H1 (cell line): ENCODE measurements around the gene HYAL1. TPM values are rescaled to one million over a fixed set of nuclear protein-coding genes. Genes with fewer than 3 reads are reported as not detected.

ENCODE experiments used
- CTCF ChIA-PET: fragments of 300-600 bp; sonication (Branson Sonifier 250); formaldehyde crosslinking; loops from one replicate; lab custom pipeline; 2021; ENCODE audit not compliant: partially characterized antibody; lab: Charles Lee
- POLR2A ChIA-PET: fragments of 300-600 bp; sonication (Branson Sonifier 250); formaldehyde crosslinking; loops from one replicate; lab custom pipeline; 2021; ENCODE audit warnings: inconsistent platforms; ENCODE audit not compliant: partially characterized antibody; lab: Charles Lee
- DNase-seq, 2 experiments: peaks; one replicate each; pipeline versions ENCODE4 v3.0.0 to v3.0.0-alpha.2; 2010 to 2022; ENCODE audit warnings: low spot score in 2 of 2, low read depth in 1 of 2, mixed read lengths in 1 of 2
- FAIRE-seq: peaks from 2 replicates; lab custom pipeline; 2011; peaks lifted over from hg19 to GRCh38; lab: Jason Lieb, UNC
- H2AFZ ChIP-seq: 2 replicates; pipeline ENCODE4 v1.8.1; 2012; ENCODE audit warnings: low read length, inconsistent platforms
- H2AK5ac ChIP-seq: 2 replicates; pipeline ENCODE4 v1.6.1; 2013; ENCODE audit warnings: low read depth, low read length
- H2BK120ac ChIP-seq: replicated peaks from 2 replicates; pipeline ENCODE3; 2013; ENCODE audit warnings: low read depth, low read length, inconsistent platforms
- H2BK12ac ChIP-seq: 2 replicates; pipeline ENCODE4 v1.6.1; 2013; ENCODE audit warnings: low read depth, low read length
- H2BK15ac ChIP-seq: 2 replicates; pipeline ENCODE4 v1.6.1; 2013; ENCODE audit warnings: low read length
- H2BK20ac ChIP-seq: 2 replicates; pipeline ENCODE4 v1.6.1; 2013; ENCODE audit warnings: low read length
- H2BK5ac ChIP-seq: 2 replicates; pipeline ENCODE4 v1.6.1; 2013; ENCODE audit warnings: low read depth, low read length
- H3K14ac ChIP-seq: 2 replicates; pipeline ENCODE4 v1.6.1; 2013; ENCODE audit warnings: inconsistent platforms; ENCODE audit not compliant: insufficient read length
- H3K18ac ChIP-seq: 2 replicates; pipeline ENCODE4 v1.6.1; 2013; ENCODE audit warnings: low read length; ENCODE audit errors: extremely low read depth
- H3K23ac ChIP-seq: 2 replicates; pipeline ENCODE4 v1.6.1; 2013; ENCODE audit warnings: inconsistent platforms; ENCODE audit not compliant: insufficient read length
- H3K23me2 ChIP-seq: 2 replicates; pipeline ENCODE4 v1.6.1; 2013; ENCODE audit warnings: low read depth, low read length
- H3K27ac ChIP-seq: 2 replicates; pipeline ENCODE4 v1.6.1; 2011; ENCODE audit warnings: low read depth, low read length, inconsistent platforms
- H3K27me3 ChIP-seq, 4 experiments: replicated peaks in 1 of 4; 1 replicate in 1 of 4; 2 replicates in 3 of 4; pipeline versions ENCODE4 v1.6.1 to v1.8.1; 2011 to 2013; ENCODE audit warnings: low read length in 3 of 4, mild to moderate bottlenecking in 3 of 4, inconsistent platforms in 2 of 4, mixed read lengths in 2 of 4, moderate library complexity in 1 of 4; ENCODE audit not compliant: control insufficient read depth in 3 of 4, insufficient read depth in 3 of 4; ENCODE audit errors: extremely low read depth in 1 of 4
- H3K36me3 ChIP-seq, 4 experiments: 2 replicates each; pipeline versions ENCODE4 v1.6.1 to v1.8.1; 2011 to 2013; ENCODE audit warnings: mild to moderate bottlenecking in 4 of 4, low read length in 3 of 4, moderate library complexity in 2 of 4, control low read depth in 1 of 4, inconsistent platforms in 1 of 4; ENCODE audit not compliant: insufficient read depth in 4 of 4, control insufficient read depth in 2 of 4
- H3K4ac ChIP-seq: replicated peaks from 2 replicates; pipeline ENCODE3; 2013; ENCODE audit warnings: low read length, low read depth, mixed read lengths, inconsistent platforms; ENCODE audit not compliant: insufficient read length
- H3K4me1 ChIP-seq, 4 experiments: replicated peaks in 1 of 4; 1 replicate in 1 of 4; 2 replicates in 3 of 4; pipeline versions ENCODE4 v1.6.1 to v1.8.1; 2011 to 2013; ENCODE audit warnings: low read length in 3 of 4, inconsistent platforms in 2 of 4, mixed read lengths in 1 of 4; ENCODE audit not compliant: insufficient read depth in 4 of 4, control insufficient read depth in 3 of 4
- H3K4me2 ChIP-seq, 2 experiments: 2 replicates each; pipeline versions ENCODE4 v1.6.1 to v1.8.1; 2011 to 2013; ENCODE audit warnings: low read depth in 2 of 2, low read length in 2 of 2, control low read depth in 1 of 2, inconsistent platforms in 1 of 2, mild to moderate bottlenecking in 1 of 2; ENCODE audit not compliant: insufficient read depth in 1 of 2
- H3K4me3 ChIP-seq, 4 experiments: fragments of 200-600, 300-600 bp in 1 of 4; sonication (generic), shearing (Covaris generic), sonication (Bioruptor Twin) in 1 of 4; 2 replicates each; pipeline versions ENCODE4 v1.5.1 to v1.8.1; 2011 to 2016; ENCODE audit warnings: low read length in 4 of 4, low read depth in 3 of 4, control low read depth in 2 of 4, inconsistent platforms in 2 of 4, mild to moderate bottlenecking in 2 of 4, mixed read lengths in 1 of 4, moderate library complexity in 1 of 4; ENCODE audit not compliant: insufficient read depth in 2 of 4; ENCODE audit errors: extremely low read depth in 1 of 4
- H3K56ac ChIP-seq: replicated peaks from 2 replicates; pipeline ENCODE3; 2013; ENCODE audit warnings: low read depth, mild to moderate bottlenecking, mixed read lengths, low read length, inconsistent platforms; ENCODE audit not compliant: insufficient read length
- H3K79me1 ChIP-seq: 2 replicates; pipeline ENCODE4 v1.6.1; 2013; ENCODE audit warnings: low read depth, low read length, control low read depth
- H3K79me2 ChIP-seq, 2 experiments: 2 replicates each; pipeline versions ENCODE4 v1.6.1 to v1.8.1; 2012 to 2013; ENCODE audit warnings: low read length in 2 of 2, mild to moderate bottlenecking in 2 of 2, inconsistent platforms in 1 of 2; ENCODE audit not compliant: insufficient read depth in 2 of 2, control insufficient read depth in 1 of 2
- H3K9ac ChIP-seq, 4 experiments: replicated peaks in 1 of 4; 1 replicate in 1 of 4; 2 replicates in 3 of 4; pipeline versions ENCODE4 v1.6.1 to v1.8.1; 2011 to 2013; ENCODE audit warnings: low read depth in 3 of 4, low read length in 3 of 4, control low read depth in 2 of 4, mild to moderate bottlenecking in 2 of 4, moderate library complexity in 2 of 4, inconsistent platforms in 1 of 4; ENCODE audit errors: extremely low read depth in 1 of 4
- H3K9me3 ChIP-seq, 2 experiments: 2 replicates each; pipeline versions ENCODE4 v1.6.1 to v1.8.1; 2012 to 2013; ENCODE audit warnings: mild to moderate bottlenecking in 2 of 2, moderate library complexity in 2 of 2, control low read depth in 1 of 2, inconsistent platforms in 1 of 2, low read depth in 1 of 2, low read length in 1 of 2, mixed read lengths in 1 of 2; ENCODE audit not compliant: insufficient read depth in 2 of 2
- H4K20me1 ChIP-seq, 2 experiments: replicated peaks in 1 of 2; 2 replicates each; pipeline versions ENCODE3 to v1.8.1; 2011 to 2013; ENCODE audit warnings: inconsistent platforms in 2 of 2, low read length in 2 of 2, mild to moderate bottlenecking in 1 of 2; ENCODE audit not compliant: insufficient read depth in 2 of 2, control insufficient read depth in 1 of 2
- H4K5ac ChIP-seq: 2 replicates; pipeline ENCODE4 v1.6.1; 2013; ENCODE audit warnings: low read length, low read depth, mixed read lengths, inconsistent platforms; ENCODE audit not compliant: insufficient read length
- H4K8ac ChIP-seq: 2 replicates; pipeline ENCODE4 v1.8.0; 2013; ENCODE audit warnings: mild to moderate bottlenecking, moderate library complexity, low read length, inconsistent platforms; ENCODE audit not compliant: insufficient read depth; ENCODE audit errors: extremely low read depth
- H4K91ac ChIP-seq: replicated peaks from 2 replicates; pipeline ENCODE3; 2013; ENCODE audit warnings: low read length, mixed read lengths, inconsistent platforms; ENCODE audit not compliant: insufficient read length
- YY1 ChIP-seq: IDR thresholded peaks from 2 replicates; pipeline ENCODE4 v1.6.1; 2011; ENCODE audit warnings: low read depth, mild to moderate bottlenecking, low read length
- WGBS, 2 experiments: shearing (Covaris generic) in 1 of 2; methylation state at CpG; one replicate each; pipeline versions ENCODE4 v1.1.6 to v1.1.7; 2013 to 2015; ENCODE audit warnings: low lambda C conversion rate in 2 of 2, mixed read lengths in 2 of 2, inconsistent platforms in 1 of 2, low coverage in 1 of 2, missing lambda C conversion rate in 1 of 2; ENCODE audit not compliant: insufficient replicate concordance in 2 of 2, insufficient coverage in 1 of 2, insufficient read length in 1 of 2; ENCODE audit errors: extremely low coverage in 1 of 2, missing lambda C conversion rate in 1 of 2; 5-methylcytosine and 5-hydroxymethylcytosine counted together
- polyA plus RNA-seq, 7 experiments: library from polyadenylated mRNA; depleted of rRNA in 3 of 7; stranded (reverse) in 5 of 7; unstranded in 2 of 7; fragments of >200 nt in 5 of 7; fragments of 200-250 nt in 2 of 7; gene quantifications; 1 replicate in 5 of 7; 2 replicates in 1 of 7; 4 replicates in 1 of 7; pipeline versions ENCODE4 v1.2.1 to v1.2.3, GENCODE V29; 2011 to 2013; ENCODE audit warnings: missing spikeins in 2 of 7, mixed read lengths in 2 of 7
- total RNA-seq: library from RNA; stranded (reverse); fragmentation: NEBNext Ultra II Directional; extraction: Animal tissue kit (Norgen Biotek cat#: 25700); gene quantifications from 2 replicates; pipeline ENCODE4 v1.2.1, GENCODE V29; 2021
- TF ChIP-seq, protein P1 (sequence below): IDR thresholded peaks from 2 replicates; pipeline ENCODE4 v1.6.1; 2011; ENCODE audit warnings: low read length, improper control_type of control experiment

HYAL1 gene
- total and polyA plus RNA-seq, 2 of the 8 experiments (the other 6 are each of a cell fraction or from before 2014, with no cell fraction given), result 2.0 to 5.4 TPM

DNA sequence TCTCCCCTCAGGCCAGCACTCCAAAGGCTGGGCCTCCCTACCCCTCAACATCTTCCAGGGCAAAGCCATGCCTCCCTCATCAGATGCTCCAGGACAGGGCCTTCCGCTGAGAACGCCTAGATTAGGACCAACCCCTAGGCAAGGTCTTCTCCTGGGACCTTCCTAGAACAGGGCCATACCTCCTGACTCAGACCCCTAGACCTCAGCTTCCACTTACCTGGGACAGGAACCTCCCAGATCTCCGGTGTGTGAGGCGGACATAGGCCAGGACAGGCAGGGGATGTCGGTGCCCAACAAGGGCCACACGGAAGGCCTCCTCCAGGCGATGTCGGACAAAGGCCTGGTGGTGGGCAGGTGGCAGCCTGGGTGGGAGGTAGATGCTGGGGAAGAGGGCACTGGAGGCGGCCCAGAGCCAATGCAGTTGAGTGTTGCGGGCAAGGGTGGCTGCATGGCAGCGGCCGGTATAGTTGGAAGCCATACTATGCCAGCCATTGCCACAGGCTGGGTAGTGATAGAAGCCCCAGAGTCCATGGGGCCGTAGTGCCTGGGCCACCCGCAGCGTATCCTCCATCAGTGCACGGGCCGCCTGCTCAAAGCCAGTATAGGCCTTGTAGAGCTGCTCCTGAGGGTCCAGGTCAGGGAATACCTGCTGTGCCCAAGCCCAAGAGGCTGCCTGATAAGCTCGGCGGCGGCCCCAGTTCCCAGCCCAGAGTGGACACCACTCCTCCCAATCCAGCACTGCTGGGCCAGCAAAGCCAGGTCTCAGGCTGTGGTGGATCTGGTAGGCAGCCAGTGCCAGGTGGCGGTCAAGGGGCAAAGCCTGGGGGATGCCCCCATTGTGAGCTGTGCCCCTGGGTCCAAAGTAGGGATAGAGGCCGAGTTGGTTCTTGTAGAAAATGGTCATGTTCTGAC lies 8.6 kb downstream of the HYAL1 start:
- Histone ChIP-seq H2BK5ac (no peak overlapping the region), H2BK15ac (no peak overlapping the region), H3K23me2 (peaks cover 15% of the 10 kb centered on the region), H3K9ac (no peak overlapping the region), H3K27me3 (no peaks in the 10 kb centered on the region; a peak in 1 of 7 replicates)
- no peak for TF ChIP-seq YY1
- TF ChIP-seq, protein P1, sequence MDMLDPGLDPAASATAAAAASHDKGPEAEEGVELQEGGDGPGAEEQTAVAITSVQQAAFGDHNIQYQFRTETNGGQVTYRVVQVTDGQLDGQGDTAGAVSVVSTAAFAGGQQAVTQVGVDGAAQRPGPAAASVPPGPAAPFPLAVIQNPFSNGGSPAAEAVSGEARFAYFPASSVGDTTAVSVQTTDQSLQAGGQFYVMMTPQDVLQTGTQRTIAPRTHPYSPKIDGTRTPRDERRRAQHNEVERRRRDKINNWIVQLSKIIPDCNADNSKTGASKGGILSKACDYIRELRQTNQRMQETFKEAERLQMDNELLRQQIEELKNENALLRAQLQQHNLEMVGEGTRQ, result no peak
- TF ChIP-seq, all 59 proteins: peak for 0
- Histone ChIP-seq H4K91ac (no peak overlapping the region), H4K20me1 (peaks cover 0 to 3% of the 10 kb centered on the region in 2 experiments), H3K14ac (no peak overlapping the region), H2BK12ac (0 out of 2 replicates have a peak overlapping the region, but pooled peaks have one; percentile 17), H3K4me3 (no peak overlapping the region), H4K5ac (no peak overlapping the region), H3K56ac (no peak overlapping the region), H3K4me1 (peaks cover 0 to 14% (median 6%) of the 10 kb centered on the region in 4 experiments; a peak in 5 of 7 replicates), H2AK5ac (no peak overlapping the region), H3K79me2 (peaks cover 0 to 15% of the 10 kb centered on the region in 2 experiments; a peak in 3 of 4 replicates), H3K36me3 (peaks cover 3 to 5% (median 4%) of the 10 kb centered on the region in 4 experiments; a peak in 6 of 8 replicates), H3K79me1 (peaks cover 3% of the 10 kb centered on the region; the same call in 1 of the 2 replicates), H3K23ac (no peak overlapping the region), H2AFZ (no peak overlapping the region), H3K4ac (no peak overlapping the region), H2BK120ac (no peak overlapping the region), H3K9me3 (no peaks in the 10 kb centered on the region), H3K18ac (no peak overlapping the region), H2BK20ac (no peak overlapping the region), H3K4me2 (no peak overlapping the region), H4K8ac (no peak overlapping the region), H3K27ac (no peak overlapping the region)
- no peak for FAIRE-seq
- CTCF ChIA-PET, result interaction anchor here (0.5 to 3.4 kb wide), 12 partner anchors 8 to 622 kb away, joined by 3 to 16 read pairs (median 4); partner anchors contain the start of genes HYAL2 and LSMEM2
- WGBS, 2 experiments, result 91% methylated on average over 22 of the region's 22 CpGs; no CpG with 5 or more reads in 1 of the 2 experiments
- POLR2A ChIA-PET, result interaction anchor here (0.9 to 3.4 kb wide), 9 partner anchors 11 to 37 kb away, joined by 3 to 29 read pairs (median 4); partner anchors contain the start of gene HYAL2
- DNase-seq, result no peak
